Upper lobe of left lung (tissue), 4 donors: Measurements from ENCODE around the gene TMEM245.

Source experiments
- EP300 ChIP-seq, 4 donors: sonication (generic); formaldehyde crosslinking; IDR thresholded peaks; one replicate each; pipeline ENCODE4 v1.5.1; 2017; ENCODE audit warnings: antibody characterized with exemption in 4 of 4, control low read depth in 2 of 4
- POLR2A ChIP-seq, 4 donors: fragments of 450-650 bp; IDR thresholded peaks; one replicate each; pipeline ENCODE4 v1.5.1; 2016 to 2017; ENCODE audit warnings: antibody characterized with exemption in 4 of 4, mild to moderate bottlenecking in 2 of 4
- POLR2AphosphoS5 ChIP-seq, 2 donors: sonication (generic); formaldehyde crosslinking; IDR thresholded peaks; one replicate each; pipeline ENCODE4 v1.5.1; 2017; ENCODE audit warnings: antibody characterized with exemption in 2 of 2
- TF ChIP-seq, protein P1 (sequence below), 6 experiments: fragments of 450-650 bp in 4 of 6; fragments of 200-600 bp in 2 of 6; sonication (generic) in 2 of 6; IDR thresholded peaks; one replicate each; pipeline ENCODE4 v1.5.1; 2016 to 2019; ENCODE audit warnings: antibody characterized with exemption in 6 of 6

- TF ChIP-seq, protein P1, sequence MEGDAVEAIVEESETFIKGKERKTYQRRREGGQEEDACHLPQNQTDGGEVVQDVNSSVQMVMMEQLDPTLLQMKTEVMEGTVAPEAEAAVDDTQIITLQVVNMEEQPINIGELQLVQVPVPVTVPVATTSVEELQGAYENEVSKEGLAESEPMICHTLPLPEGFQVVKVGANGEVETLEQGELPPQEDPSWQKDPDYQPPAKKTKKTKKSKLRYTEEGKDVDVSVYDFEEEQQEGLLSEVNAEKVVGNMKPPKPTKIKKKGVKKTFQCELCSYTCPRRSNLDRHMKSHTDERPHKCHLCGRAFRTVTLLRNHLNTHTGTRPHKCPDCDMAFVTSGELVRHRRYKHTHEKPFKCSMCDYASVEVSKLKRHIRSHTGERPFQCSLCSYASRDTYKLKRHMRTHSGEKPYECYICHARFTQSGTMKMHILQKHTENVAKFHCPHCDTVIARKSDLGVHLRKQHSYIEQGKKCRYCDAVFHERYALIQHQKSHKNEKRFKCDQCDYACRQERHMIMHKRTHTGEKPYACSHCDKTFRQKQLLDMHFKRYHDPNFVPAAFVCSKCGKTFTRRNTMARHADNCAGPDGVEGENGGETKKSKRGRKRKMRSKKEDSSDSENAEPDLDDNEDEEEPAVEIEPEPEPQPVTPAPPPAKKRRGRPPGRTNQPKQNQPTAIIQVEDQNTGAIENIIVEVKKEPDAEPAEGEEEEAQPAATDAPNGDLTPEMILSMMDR (IDR thresholded peaks at IDR 0.05) = no peak
- TF ChIP-seq POLR2A (IDR thresholded peaks at IDR 0.05) (no peak), POLR2AphosphoS5 (IDR thresholded peaks at IDR 0.05) (peak in 1 of 2 donors; percentile 25), EP300 (IDR thresholded peaks at IDR 0.05) (no peak)
Measured at GRCh38 chr9:108994695-108995094, 125.1 kb downstream of the TMEM245 start.
